ENCODE results near the gene MICALL2. TPM values are rescaled to one million over a fixed set of nuclear protein-coding genes. Genes with fewer than 3 reads are reported as not detected.

Gene MICALL2
- total and polyA plus RNA-seq, 12 donors, result 7.9 to 1,057 (median 77.7) TPM

DNA sequence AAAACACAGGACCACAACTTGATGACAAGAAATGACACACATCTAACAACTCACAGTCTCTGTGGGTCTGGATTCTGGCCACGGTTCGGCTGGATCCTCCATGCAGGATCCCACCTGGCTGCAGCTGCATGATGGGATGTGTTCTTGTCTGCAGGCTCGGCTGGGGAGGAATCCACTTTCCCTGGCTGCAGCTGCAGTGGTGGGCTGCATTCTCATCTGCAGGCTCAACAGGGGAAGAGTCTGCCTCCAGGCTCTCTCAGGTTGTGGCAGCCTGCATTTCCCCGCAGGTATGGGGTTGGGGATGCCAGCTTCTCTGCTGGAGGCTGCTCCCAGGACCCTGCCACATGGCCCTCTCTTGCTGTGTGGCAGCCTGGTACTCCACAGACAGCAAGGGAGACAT is 64.9 kb downstream of the MICALL2 start:
- WGBS, 4 donors, result 67 to 82% (median 76%) methylated on average over 2 to 4 of the region's 4 CpGs
- Histone ChIP-seq H3K27me3 (peaks cover 27% of the 10 kb centered on the region), H3K9me3 (replicated peaks in 1 of 3) (peaks cover 0 to 4% (median 0%) of the 10 kb centered on the region in 3 donors), H3K4me1 (replicated peaks in 1 of 2) (no peaks in the 10 kb centered on the region), H3K4me3 (no peak overlapping the region), H3K27ac (no peak overlapping the region), H3K36me3 (replicated peaks in 1 of 2) (no peaks in the 10 kb centered on the region)
- TF ChIP-seq CTCF (IDR thresholded peaks at IDR 0.05), result no peak
- DNase-seq, result no peak
- intact Hi-C loops (cut with DNase I), result no loop called here

GRCh38 chr7:1393421-1393820 is 65.8 kb downstream of the MICALL2 start:
- H3K27ac ChIP-seq, result no peak overlapping the region
- H3K4me1 ChIP-seq (replicated peaks in 1 of 2), result no peaks in the 10 kb centered on the region
- TF ChIP-seq CTCF (IDR thresholded peaks at IDR 0.05) (no peak), POLR2A (IDR thresholded peaks at IDR 0.05) (no peak)
- 49 to 84% (median 77%) methylated on average over 5 to 7 of the region's 7 CpGs for WGBS, 4 donors
- H3K9me3 ChIP-seq (replicated peaks in 1 of 3), result peaks cover 0 to 4% (median 0%) of the 10 kb centered on the region in 3 donors
- no peaks in the 10 kb centered on the region for H3K36me3 ChIP-seq (replicated peaks in 1 of 2)
- no peak overlapping the region for H3K4me3 ChIP-seq
- peaks cover 29% of the 10 kb centered on the region for H3K27me3 ChIP-seq
- no peak for DNase-seq
- intact Hi-C loops (cut with DNase I), result no loop called here

DNA sequence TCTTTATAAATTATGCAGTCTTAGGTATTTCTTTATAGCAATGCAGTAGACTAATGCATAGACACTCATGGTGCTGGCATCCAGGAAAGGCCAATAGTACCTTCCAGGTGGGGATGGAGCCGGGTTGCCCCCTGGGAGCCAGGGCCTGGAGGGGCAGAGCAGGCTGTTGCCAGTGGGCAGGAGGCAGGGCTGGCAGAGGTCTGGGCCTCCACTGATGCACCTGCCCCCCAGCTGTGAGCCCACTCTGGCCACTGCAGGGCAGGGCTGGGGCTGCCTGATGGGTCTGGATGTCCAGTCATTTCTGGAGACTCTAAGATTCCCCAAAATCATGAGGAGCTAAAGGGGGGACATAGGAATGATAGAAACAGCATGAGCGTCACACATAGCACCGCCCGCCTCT is 66.7 kb downstream of the MICALL2 start:
- 86 to 92% (median 89%) methylated on average over 3 to 4 of the region's 4 CpGs for WGBS, 4 donors
- Histone ChIP-seq H3K9me3 (replicated peaks in 1 of 3) (peaks cover 0 to 4% (median 0%) of the 10 kb centered on the region in 3 donors), H3K4me3 (no peak overlapping the region), H3K4me1 (replicated peaks in 1 of 2) (no peaks in the 10 kb centered on the region), H3K27ac (no peak overlapping the region), H3K27me3 (peaks cover 35% of the 10 kb centered on the region), H3K36me3 (replicated peaks in 1 of 2) (no peaks in the 10 kb centered on the region)
- TF ChIP-seq POLR2A (IDR thresholded peaks at IDR 0.05), result no peak
- TF ChIP-seq CTCF (IDR thresholded peaks at IDR 0.05), result no peak
- intact Hi-C loops (cut with DNase I), result no loop called here
- DNase-seq, result no peak

- H3K27me3 ChIP-seq, result peaks cover 42% of the 10 kb centered on the region
- no peak for TF ChIP-seq POLR2A (IDR thresholded peaks at IDR 0.05)
- TF ChIP-seq CTCF (IDR thresholded peaks at IDR 0.05), result no peak
- no peaks in the 10 kb centered on the region for H3K4me1 ChIP-seq (replicated peaks in 1 of 2)
- peaks cover 0 to 4% (median 0%) of the 10 kb centered on the region in 3 donors for H3K9me3 ChIP-seq (replicated peaks in 1 of 3)
- no peak overlapping the region for H3K4me3 ChIP-seq
- H3K36me3 ChIP-seq (replicated peaks in 1 of 2), result no peaks in the 10 kb centered on the region
- intact Hi-C loops (cut with DNase I), result no loop called here
- DNase-seq, result no peak
- H3K27ac ChIP-seq, result no peak overlapping the region
- WGBS, 4 donors, result 71 to 87% (median 77%) methylated on average over 4 of the region's 4 CpGs
These were observed 67.8 kb downstream of the MICALL2 start for GRCh38 chr7:1391449-1391848.

Measured in adrenal gland (tissue), 12 donors.